Activated T-cell treated with anti-CD3 and anti-CD28 coated beads for 24 hours (primary cell): Measurements from ENCODE around the gene ITGA6.

Source experiments
- DNase-seq: peaks from one replicate; pipeline ENCODE4 v3.0.0-alpha.2; 2020; ENCODE audit warnings: low read depth

ITGA6 gene

DNA sequence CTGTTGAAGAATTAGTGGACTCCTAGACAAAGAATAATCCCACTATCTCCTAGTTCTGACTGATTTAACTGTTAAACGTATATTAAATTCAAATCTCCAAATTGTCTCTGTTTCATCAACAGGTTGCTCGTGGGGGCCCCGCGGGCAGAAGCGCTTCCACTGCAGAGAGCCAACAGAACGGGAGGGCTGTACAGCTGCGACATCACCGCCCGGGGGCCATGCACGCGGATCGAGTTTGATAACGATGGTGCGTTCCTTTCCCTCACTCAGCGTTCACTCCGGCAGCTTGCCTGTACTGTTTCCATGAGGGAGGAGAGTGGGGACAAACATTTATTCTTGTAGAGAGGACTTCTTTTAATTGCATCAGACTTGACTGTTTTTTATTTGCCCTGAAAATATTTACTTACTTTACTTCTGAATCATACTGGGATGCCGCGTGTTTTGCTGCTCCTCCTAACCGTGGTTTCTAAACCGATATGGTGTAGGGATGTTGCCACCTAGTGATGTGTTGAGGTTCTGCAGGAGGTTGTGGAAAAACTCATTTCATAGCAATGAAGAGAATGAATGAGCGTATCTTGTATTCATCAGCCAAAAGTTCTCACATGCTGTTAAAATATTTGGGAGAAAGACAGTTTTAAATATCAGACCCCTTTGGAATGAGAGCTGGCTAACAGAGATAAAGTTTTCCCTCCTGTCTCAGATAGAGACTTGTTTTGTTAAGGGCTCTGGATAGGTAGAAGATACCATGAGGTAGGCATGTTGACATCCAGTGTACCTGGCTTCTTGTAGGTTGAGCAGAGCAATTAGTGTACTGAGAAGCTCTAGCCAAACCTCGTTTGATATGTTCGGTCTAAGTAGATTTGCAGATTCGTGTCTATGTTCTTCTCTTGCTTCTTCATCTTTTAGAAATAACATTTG is 38.3 kb downstream of the ITGA6 start:
- DNase-seq = peak; percentile 66

DNA sequence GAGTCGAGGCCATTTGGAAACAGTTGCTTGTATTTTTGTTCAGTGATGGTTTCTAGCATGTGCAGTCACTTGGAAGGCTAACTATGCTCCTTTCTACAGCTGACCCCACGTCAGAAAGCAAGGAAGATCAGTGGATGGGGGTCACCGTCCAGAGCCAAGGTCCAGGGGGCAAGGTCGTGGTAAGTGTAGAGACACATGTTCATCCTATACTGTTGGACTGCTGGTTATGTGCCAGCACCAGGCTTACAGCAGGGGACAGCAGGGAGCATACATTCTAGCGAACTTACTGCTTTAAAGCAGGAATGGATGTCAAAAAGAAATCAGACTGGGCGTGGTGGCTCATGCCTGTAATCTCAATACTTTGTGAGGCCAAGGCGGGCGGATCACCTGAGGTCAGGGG is 40.0 kb downstream of the ITGA6 start:
- DNase-seq = no peak

DNA sequence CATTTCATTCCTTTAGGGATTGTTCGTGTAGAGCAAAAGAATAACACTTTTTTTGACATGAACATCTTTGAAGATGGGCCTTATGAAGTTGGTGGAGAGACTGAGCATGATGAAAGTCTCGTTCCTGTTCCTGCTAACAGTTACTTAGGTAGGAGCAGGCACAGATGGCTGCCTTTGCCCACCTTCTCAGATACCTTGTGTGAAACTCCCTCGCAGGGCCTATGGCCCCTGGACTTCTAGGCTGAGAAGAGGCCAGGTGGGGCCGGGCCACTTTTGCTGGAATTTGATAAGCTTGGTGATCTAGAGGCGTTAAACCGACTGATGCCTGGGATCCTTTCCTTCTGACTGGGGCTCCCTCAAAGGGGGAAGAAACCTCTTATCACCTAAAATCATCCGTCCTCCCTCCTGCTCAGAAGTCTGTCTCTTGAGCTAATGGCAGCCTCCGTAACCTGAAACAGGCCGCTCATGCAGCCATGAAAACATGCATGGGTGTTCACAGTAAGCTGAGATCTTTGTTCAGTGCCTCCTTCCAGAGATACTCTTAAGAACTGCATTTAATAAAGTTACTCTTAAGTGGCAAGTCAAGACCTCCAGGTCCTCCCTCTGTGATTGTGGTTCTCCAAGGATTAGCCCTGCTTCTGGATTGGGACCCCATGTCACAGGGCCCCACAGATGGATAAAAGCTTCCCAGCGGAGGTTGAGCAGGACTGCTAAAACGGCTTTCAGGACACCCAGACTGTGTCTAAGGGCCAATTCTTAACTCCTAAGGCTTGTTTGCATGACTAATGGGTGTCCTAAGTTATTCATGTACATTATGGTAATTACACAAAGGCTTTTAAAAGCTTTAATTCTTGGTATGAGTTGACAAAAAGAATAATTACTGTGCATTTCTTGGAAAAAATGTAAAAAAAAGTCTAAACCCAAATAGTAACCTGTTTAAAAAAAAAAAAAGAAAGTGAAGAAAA is 43.9 kb downstream of the ITGA6 start:
- no peak for DNase-seq

DNA sequence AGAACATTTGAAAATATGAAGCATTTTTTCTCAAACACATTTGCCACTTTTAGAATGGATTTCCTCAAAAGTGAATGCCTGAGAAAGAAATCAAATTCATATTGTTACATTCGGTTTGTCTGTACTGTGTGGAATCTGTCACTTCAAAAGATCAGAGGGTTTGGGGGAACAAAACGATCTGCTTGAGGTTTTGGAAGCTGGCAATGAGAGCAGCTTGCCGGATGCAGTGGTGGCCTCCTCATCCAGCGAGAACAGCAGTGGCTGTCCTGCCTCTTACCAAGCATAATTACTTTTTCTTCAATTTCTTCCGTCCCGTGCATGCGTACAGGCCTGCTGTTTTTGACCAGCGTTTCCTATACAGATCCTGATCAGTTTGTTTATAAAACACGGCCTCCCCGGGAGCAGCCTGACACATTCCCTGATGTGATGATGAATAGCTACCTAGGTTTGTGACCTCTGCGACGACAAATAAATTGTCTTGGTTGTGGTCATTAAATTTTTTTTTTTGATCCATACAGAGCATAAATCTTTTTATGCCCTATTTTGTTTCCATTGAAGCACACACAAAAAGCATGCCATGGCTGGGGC is 45.2 kb downstream of the ITGA6 start:
- no peak for DNase-seq

GRCh38 chr2:172473167-172473566 is 45.8 kb downstream of the ITGA6 start:
- DNase-seq = no peak

- DNase-seq = no peak
Observed at GRCh38 chr2:172478353-172478752, 51.0 kb downstream of the ITGA6 start.

- no peak for DNase-seq
Observed at GRCh38 chr2:172480301-172481218, 53.2 kb downstream of the ITGA6 start.

- no peak for DNase-seq
Observed at GRCh38 chr2:172481507-172482262, 54.3 kb downstream of the ITGA6 start.

DNA sequence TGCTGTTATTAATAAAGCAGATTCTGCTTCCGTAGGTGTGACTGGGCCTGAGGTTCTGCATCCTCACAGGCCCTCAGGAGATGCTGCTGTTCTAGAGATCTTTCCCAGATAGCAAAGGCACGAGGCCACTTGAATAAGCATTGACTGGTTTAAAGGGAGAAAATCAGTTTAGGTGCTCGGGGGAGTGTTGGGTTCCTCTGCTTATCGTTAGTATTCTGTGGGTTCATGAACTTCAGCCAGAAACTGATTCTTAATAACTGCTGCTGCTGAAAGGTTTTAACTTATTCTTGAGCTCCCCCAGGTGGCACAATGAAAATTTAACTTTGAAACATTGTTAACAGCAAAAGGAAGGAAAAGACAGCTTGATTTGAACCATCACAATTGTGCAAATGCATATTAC is 56.9 kb downstream of the ITGA6 start:
- no peak for DNase-seq

DNA sequence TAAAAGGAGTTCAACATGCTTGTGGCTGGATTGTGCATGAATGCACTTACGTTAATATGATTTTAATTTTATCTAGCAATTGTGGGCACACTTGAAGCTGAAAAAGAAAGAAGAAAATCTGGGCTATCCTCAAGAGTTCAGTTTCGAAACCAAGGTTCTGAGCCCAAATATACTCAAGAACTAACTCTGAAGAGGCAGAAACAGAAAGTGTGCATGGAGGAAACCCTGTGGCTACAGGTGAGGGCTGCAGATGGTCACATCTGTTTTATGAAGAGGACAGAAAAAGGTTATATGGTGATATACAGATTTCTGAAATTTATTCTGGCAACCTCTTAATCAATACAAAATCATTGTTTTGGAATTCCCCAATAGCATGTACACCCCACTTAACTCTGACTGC is 57.3 kb downstream of the ITGA6 start:
- no peak for DNase-seq

- no peak for DNase-seq
Observed at GRCh38 chr2:172488556-172488955, 61.2 kb downstream of the ITGA6 start.

DNA sequence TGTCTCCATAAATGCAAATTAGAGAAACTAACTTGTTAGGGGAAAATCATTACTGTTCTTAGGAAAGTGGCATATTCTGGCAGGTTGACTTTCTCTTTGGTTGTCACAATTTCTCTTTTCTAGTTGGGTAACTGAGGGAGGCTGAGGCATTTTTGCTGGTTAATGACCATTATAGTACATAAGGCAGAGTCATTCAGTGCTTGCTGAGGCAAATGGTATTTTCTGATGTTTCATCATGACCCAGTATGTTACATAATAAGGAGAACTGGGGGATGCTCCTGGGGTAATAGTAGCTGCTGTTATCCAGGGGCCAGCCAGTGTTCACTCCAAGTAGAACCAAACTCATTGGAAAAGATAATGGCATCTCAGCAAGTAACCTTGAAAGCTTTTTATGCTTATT is 62.3 kb downstream of the ITGA6 start:
- DNase-seq = no peak

GRCh38 chr2:172496160-172496608 is 68.8 kb downstream of the ITGA6 start:
- DNase-seq = no peak

GRCh38 chr2:172507199-172507598 is 79.8 kb downstream of the ITGA6 start:
- DNase-seq = no peak

DNA sequence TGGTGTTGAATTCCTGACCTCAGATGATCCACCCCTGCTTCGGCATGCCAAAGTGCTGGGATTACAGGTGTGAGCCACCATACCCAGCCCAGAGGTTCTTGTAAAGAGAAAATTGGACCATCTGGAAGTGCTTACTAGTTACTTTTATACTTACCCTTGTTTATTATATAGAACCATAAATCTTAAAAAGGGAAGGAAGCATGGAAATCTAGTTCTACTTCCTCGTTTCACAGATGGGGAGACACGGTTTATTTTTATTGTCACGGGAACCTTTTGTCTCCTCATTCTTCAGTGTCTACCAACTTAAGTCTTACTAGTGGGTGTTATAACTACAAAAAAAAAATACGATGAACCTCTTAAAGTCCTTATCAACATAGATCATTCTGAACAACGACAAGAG is 82.7 kb downstream of the ITGA6 start:
- DNase-seq = no peak

DNA sequence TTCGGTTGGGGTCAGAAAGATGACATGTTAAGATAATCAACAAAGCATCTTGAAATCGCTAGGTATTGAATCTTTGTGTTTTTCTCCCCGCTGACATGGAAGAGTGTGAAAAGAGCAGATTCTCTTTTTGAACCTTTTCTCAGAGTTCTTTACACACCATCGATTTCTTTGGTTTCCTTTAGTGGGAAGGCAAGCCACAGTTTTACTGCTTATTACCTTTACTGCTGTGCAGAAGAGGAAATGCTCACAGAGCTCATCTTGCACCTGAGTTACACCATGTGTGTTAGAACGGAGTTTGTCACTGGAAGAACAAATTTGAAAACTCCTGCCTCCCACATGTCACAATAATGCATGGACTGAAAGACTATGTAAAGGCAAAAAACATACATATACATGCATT is 83.2 kb downstream of the ITGA6 start:
- no peak for DNase-seq

- DNase-seq = no peak
Observed at GRCh38 chr2:172512810-172513523, 85.6 kb downstream of the ITGA6 start.

- no peak for DNase-seq
Observed at GRCh38 chr2:172513524-172513900, 86.1 kb downstream of the ITGA6 start.

- DNase-seq = no peak
Observed at GRCh38 chr2:172513935-172514586, 86.7 kb downstream of the ITGA6 start.
